ENCODE results near the gene FMO5. TPM values are rescaled to one million over a fixed set of nuclear protein-coding genes. Genes with fewer than 3 reads are reported as not detected.

The FMO5 gene
- total and polyA plus RNA-seq, 2 experiments from 2014 or later = 0.73 to 0.84 TPM

- Histone ChIP-seq H3F3A (replicated peaks; ENCODE audit: low read depth) (no peaks in the 10 kb centered on the region), H3K27ac (ENCODE audit: low read depth) (no peak overlapping the region), H4K20me1 (replicated peaks; ENCODE audit: insufficient read depth) (no peaks in the 10 kb centered on the region), H2AFZ (no peak overlapping the region), H3K79me2 (replicated peaks; ENCODE audit: insufficient read depth) (no peaks in the 10 kb centered on the region), H3K4me1 (ENCODE audit: insufficient read depth) (peaks cover 17% of the 10 kb centered on the region), H3K9me2 (ENCODE audit: insufficient read depth) (0 out of 2 replicates have a peak, but pooled peaks cover 4% of the 10 kb centered on the region), H3K27me3 (ENCODE audit: insufficient read depth) (no peaks in the 10 kb centered on the region), H3K4me2 (no peak overlapping the region), H3K4me3 (no peak overlapping the region), H3K36me3 (ENCODE audit: insufficient read depth) (no peaks in the 10 kb centered on the region; the same call in 1 of the 2 replicates)
- H3K27ac Mint-ChIP-seq = no peak overlapping the region
- H3K4me1 Mint-ChIP-seq = peaks cover 14% of the 10 kb centered on the region
- H3K9me3 Mint-ChIP-seq = peaks cover 63% of the 10 kb centered on the region
- H3K36me3 Mint-ChIP-seq (ENCODE audit: low read depth) = peaks cover 45% of the 10 kb centered on the region
- H3K27me3 Mint-ChIP-seq (ENCODE audit: insufficient read depth, low read depth, poor library complexity) = peaks cover 5% of the 10 kb centered on the region
- TF ChIP-seq CREB1 (CRISPR knock-in tag; IDR thresholded peaks at IDR 0.05; ENCODE audit: low read depth) (no peak), EZH2phosphoT487 (IDR thresholded peaks at IDR 0.05; ENCODE audit: unreplicated experiment) (no peak), STAT1 (IDR thresholded peaks at IDR 0.05; ENCODE audit: unreplicated experiment) (no peak), EZH2 (IDR thresholded peaks at IDR 0.05; ENCODE audit: low read depth, unreplicated experiment) (no peak), NANOG (IDR thresholded peaks at IDR 0.05; ENCODE audit: borderline replicate concordance) (no peak), POLR2AphosphoS5 (IDR thresholded peaks at IDR 0.05; ENCODE audit: low read depth) (no peak), ZNF331 (CRISPR knock-in tag; IDR thresholded peaks at IDR 0.05; ENCODE audit: low read depth) (no peak), ZNF114 (CRISPR knock-in tag; IDR thresholded peaks at IDR 0.05) (no peak), REST (IDR thresholded peaks at IDR 0.05; ENCODE audit: unreplicated experiment) (no peak), ETS1 (IDR thresholded peaks at IDR 0.05) (no peak), JUNB (IDR thresholded peaks at IDR 0.05; ENCODE audit: unreplicated experiment) (no peak)
- TF ChIP-seq, protein P1, sequence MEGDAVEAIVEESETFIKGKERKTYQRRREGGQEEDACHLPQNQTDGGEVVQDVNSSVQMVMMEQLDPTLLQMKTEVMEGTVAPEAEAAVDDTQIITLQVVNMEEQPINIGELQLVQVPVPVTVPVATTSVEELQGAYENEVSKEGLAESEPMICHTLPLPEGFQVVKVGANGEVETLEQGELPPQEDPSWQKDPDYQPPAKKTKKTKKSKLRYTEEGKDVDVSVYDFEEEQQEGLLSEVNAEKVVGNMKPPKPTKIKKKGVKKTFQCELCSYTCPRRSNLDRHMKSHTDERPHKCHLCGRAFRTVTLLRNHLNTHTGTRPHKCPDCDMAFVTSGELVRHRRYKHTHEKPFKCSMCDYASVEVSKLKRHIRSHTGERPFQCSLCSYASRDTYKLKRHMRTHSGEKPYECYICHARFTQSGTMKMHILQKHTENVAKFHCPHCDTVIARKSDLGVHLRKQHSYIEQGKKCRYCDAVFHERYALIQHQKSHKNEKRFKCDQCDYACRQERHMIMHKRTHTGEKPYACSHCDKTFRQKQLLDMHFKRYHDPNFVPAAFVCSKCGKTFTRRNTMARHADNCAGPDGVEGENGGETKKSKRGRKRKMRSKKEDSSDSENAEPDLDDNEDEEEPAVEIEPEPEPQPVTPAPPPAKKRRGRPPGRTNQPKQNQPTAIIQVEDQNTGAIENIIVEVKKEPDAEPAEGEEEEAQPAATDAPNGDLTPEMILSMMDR (conservative IDR thresholded peaks at IDR 0.05; ENCODE audit: low read depth in 2 of 2) = no peak
- TF ChIP-seq, protein P2, sequence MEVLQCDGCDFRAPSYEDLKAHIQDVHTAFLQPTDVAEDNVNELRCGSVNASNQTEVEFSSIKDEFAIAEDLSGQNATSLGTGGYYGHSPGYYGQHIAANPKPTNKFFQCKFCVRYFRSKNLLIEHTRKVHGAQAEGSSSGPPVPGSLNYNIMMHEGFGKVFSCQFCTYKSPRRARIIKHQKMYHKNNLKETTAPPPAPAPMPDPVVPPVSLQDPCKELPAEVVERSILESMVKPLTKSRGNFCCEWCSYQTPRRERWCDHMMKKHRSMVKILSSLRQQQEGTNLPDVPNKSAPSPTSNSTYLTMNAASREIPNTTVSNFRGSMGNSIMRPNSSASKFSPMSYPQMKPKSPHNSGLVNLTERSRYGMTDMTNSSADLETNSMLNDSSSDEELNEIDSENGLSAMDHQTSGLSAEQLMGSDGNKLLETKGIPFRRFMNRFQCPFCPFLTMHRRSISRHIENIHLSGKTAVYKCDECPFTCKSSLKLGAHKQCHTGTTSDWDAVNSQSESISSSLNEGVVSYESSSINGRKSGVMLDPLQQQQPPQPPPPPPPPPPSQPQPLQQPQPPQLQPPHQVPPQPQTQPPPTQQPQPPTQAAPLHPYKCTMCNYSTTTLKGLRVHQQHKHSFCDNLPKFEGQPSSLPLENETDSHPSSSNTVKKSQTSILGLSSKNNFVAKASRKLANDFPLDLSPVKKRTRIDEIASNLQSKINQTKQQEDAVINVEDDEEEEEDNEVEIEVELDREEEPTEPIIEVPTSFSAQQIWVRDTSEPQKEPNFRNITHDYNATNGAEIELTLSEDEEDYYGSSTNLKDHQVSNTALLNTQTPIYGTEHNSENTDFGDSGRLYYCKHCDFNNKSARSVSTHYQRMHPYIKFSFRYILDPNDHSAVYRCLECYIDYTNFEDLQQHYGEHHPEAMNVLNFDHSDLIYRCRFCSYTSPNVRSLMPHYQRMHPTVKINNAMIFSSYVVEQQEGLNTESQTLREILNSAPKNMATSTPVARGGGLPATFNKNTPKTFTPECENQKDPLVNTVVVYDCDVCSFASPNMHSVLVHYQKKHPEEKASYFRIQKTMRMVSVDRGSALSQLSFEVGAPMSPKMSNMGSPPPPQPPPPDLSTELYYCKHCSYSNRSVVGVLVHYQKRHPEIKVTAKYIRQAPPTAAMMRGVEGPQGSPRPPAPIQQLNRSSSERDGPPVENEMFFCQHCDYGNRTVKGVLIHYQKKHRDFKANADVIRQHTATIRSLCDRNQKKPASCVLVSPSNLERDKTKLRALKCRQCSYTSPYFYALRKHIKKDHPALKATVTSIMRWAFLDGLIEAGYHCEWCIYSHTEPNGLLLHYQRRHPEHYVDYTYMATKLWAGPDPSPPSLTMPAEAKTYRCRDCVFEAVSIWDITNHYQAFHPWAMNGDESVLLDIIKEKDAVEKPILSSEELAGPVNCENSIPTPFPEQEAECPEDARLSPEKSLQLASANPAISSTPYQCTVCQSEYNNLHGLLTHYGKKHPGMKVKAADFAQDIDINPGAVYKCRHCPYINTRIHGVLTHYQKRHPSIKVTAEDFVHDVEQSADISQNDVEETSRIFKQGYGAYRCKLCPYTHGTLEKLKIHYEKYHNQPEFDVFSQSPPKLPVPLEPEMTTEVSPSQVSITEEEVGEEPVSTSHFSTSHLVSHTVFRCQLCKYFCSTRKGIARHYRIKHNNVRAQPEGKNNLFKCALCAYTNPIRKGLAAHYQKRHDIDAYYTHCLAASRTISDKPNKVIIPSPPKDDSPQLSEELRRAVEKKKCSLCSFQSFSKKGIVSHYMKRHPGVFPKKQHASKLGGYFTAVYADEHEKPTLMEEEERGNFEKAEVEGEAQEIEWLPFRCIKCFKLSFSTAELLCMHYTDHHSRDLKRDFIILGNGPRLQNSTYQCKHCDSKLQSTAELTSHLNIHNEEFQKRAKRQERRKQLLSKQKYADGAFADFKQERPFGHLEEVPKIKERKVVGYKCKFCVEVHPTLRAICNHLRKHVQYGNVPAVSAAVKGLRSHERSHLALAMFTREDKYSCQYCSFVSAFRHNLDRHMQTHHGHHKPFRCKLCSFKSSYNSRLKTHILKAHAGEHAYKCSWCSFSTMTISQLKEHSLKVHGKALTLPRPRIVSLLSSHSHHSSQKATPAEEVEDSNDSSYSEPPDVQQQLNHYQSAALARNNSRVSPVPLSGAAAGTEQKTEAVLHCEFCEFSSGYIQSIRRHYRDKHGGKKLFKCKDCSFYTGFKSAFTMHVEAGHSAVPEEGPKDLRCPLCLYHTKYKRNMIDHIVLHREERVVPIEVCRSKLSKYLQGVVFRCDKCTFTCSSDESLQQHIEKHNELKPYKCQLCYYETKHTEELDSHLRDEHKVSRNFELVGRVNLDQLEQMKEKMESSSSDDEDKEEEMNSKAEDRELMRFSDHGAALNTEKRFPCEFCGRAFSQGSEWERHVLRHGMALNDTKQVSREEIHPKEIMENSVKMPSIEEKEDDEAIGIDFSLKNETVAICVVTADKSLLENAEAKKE (CRISPR knock-in tag; IDR thresholded peaks at IDR 0.05) = no peak
- no peak overlapping the region for H3K4me3 Mint-ChIP-seq
- DNase-seq (ENCODE audit: low spot score) (no peak), ATAC-seq (no peak)
These were observed 10.7 kb upstream of the FMO5 start for GRCh38 chr1:147235822-147236221.

Data from GM23338 (cell line).